Tibial nerve (tissue), 4 donors: ENCODE measurements around the gene DENND1A. TPM values are rescaled to one million over a fixed set of nuclear protein-coding genes. Genes with fewer than 3 reads are reported as not detected.
"Not testable (repeated sequence)": the region's sequence is repeated elsewhere in the genome, so short reads cannot be mapped to it uniquely, and the experiment has no call there.

Experiments used
- DNase-seq, 2 donors: peaks; one replicate each; pipeline ENCODE4 v3.0.0-alpha.2; 2019; ENCODE audit warnings: low spot score in 2 of 2
- H3K27ac ChIP-seq, 4 donors: fragments of 200-600 bp; sonication (generic) in 3 of 4; one replicate each; pipeline ENCODE4 v1.5.1; 2017 to 2019; ENCODE audit warnings: mild to moderate bottlenecking in 1 of 4
- H3K27me3 ChIP-seq, 2 donors: fragments of 200-600 bp; sonication (generic) in 1 of 2; one replicate each; pipeline versions ENCODE4 v1.5.1 to v1.6.0; 2017 to 2019
- H3K36me3 ChIP-seq, 3 donors: fragments of 200-600 bp; sonication (generic); one replicate each; pipeline ENCODE4 v1.5.1; 2018 to 2019
- H3K4me1 ChIP-seq, 4 donors: fragments of 200-600 bp; sonication (generic) in 3 of 4; one replicate each; pipeline ENCODE4 v1.5.1; 2017 to 2019
- H3K4me3 ChIP-seq, 4 donors: fragments of 200-600 bp; sonication (generic) in 3 of 4; one replicate each; pipeline ENCODE4 v1.5.1; 2017 to 2019; ENCODE audit warnings: mild to moderate bottlenecking in 1 of 4, moderate library complexity in 1 of 4
- H3K9me3 ChIP-seq, 4 donors: fragments of 200-600 bp; sonication (generic) in 3 of 4; one replicate each; pipeline ENCODE4 v1.5.1; 2017 to 2019
- CTCF ChIP-seq, 5 experiments: fragments of 200-600 bp in 3 of 5; fragments of 450-650 bp in 2 of 5; sonication (generic) in 3 of 5; IDR thresholded peaks; one replicate each; pipeline ENCODE4 v1.5.1; 2016 to 2019; ENCODE audit warnings: antibody characterized with exemption in 5 of 5, mild to moderate bottlenecking in 3 of 5, moderate library complexity in 2 of 5
- EP300 ChIP-seq, 2 donors: sonication (generic); formaldehyde crosslinking; IDR thresholded peaks; one replicate each; pipeline ENCODE4 v1.6.1; 2017; ENCODE audit warnings: antibody characterized with exemption in 2 of 2, mild to moderate bottlenecking in 1 of 2
- POLR2A ChIP-seq, 2 donors: fragments of 450-650 bp; IDR thresholded peaks; one replicate each; pipeline ENCODE4 v1.6.1; 2017; ENCODE audit warnings: antibody characterized with exemption in 2 of 2, mild to moderate bottlenecking in 2 of 2, moderate library complexity in 2 of 2
- WGBS, 2 donors: methylation state at CpG; one replicate each; pipeline ENCODE4 v1.1.5; 2018; 5-methylcytosine and 5-hydroxymethylcytosine counted together
- total RNA-seq, 4 donors: library from RNA; depleted of rRNA; stranded (reverse); fragments of >200 nt; gene quantifications; one replicate each; pipeline ENCODE4 v1.1.0, GENCODE V29; 2016

Gene DENND1A
- total RNA-seq, 4 donors from 2014 or later: 17.5 to 34.8 (median 20.1) TPM

GRCh38 chr9:123946101-123946821 is 16.3 kb upstream of the DENND1A start:
- DNase-seq: no peak
- H3K36me3 ChIP-seq: no peaks in the 10 kb centered on the region
- TF ChIP-seq CTCF (IDR thresholded peaks at IDR 0.05): no peak
- no peak for TF ChIP-seq POLR2A (IDR thresholded peaks at IDR 0.05)
- no peak for TF ChIP-seq EP300 (IDR thresholded peaks at IDR 0.05)
- H3K27ac ChIP-seq: no peak overlapping the region
- H3K4me3 ChIP-seq: no peak overlapping the region
- WGBS, 2 donors: 59 to 62% methylated on average over 8 of the region's 8 CpGs
- no peaks in the 10 kb centered on the region for H3K4me1 ChIP-seq
- H3K27me3 ChIP-seq: no peaks in the 10 kb centered on the region
- H3K9me3 ChIP-seq: peaks cover 0 to 9% (median 0%) of the 10 kb centered on the region in 4 donors

- 72% methylated on average over 12 of the region's 12 CpGs for WGBS, 2 donors
- Histone ChIP-seq H3K9me3 (peaks cover 0 to 2% (median 0%) of the 10 kb centered on the region in 4 donors), H3K27me3 (no peaks in the 10 kb centered on the region), H3K36me3 (no peaks in the 10 kb centered on the region), H3K27ac (no peak overlapping the region), H3K4me1 (no peaks in the 10 kb centered on the region), H3K4me3 (no peak overlapping the region)
- TF ChIP-seq POLR2A (IDR thresholded peaks at IDR 0.05): no peak
- TF ChIP-seq CTCF (IDR thresholded peaks at IDR 0.05): no peak
- no peak for TF ChIP-seq EP300 (IDR thresholded peaks at IDR 0.05)
- DNase-seq: no peak
Observed at GRCh38 chr9:123945532-123945931, 15.6 kb upstream of the DENND1A start.

GRCh38 chr9:123944464-123944863 is 14.5 kb upstream of the DENND1A start:
- 95% methylated on average over 8 of the region's 8 CpGs for WGBS, 2 donors
- H3K4me3 ChIP-seq, DNase-seq, H3K27me3 ChIP-seq, H3K27ac ChIP-seq, H3K36me3 ChIP-seq, H3K9me3 ChIP-seq, H3K4me1 ChIP-seq: not testable (repeated sequence)

GRCh38 chr9:123943671-123944070 is 13.7 kb upstream of the DENND1A start:
- no peak for TF ChIP-seq POLR2A (IDR thresholded peaks at IDR 0.05)
- no peak for TF ChIP-seq CTCF (IDR thresholded peaks at IDR 0.05)
- no peak for TF ChIP-seq EP300 (IDR thresholded peaks at IDR 0.05)
- Histone ChIP-seq H3K9me3 (no peaks in the 10 kb centered on the region), H3K27me3 (no peaks in the 10 kb centered on the region), H3K4me3 (no peak overlapping the region), H3K36me3 (no peaks in the 10 kb centered on the region), H3K4me1 (no peaks in the 10 kb centered on the region), H3K27ac (no peak overlapping the region)
- 92 to 93% methylated on average over 2 of the region's 2 CpGs for WGBS, 2 donors
- no peak for DNase-seq

- Histone ChIP-seq H3K36me3 (no peaks in the 10 kb centered on the region), H3K27me3 (no peaks in the 10 kb centered on the region), H3K9me3 (no peaks in the 10 kb centered on the region), H3K4me1 (no peaks in the 10 kb centered on the region), H3K27ac (no peak overlapping the region), H3K4me3 (no peak overlapping the region)
- no peak for DNase-seq
- WGBS, 2 donors: 83 to 86% methylated on average over 8 to 10 of the region's 10 CpGs
- TF ChIP-seq EP300 (IDR thresholded peaks at IDR 0.05) (no peak), CTCF (IDR thresholded peaks at IDR 0.05) (no peak), POLR2A (IDR thresholded peaks at IDR 0.05) (no peak)
Observed at GRCh38 chr9:123942542-123942941, 12.6 kb upstream of the DENND1A start.
